SH-SY5Y (cell line): ENCODE results near the gene MID2.

Experiments used
- GATA2 ChIP-seq: IDR thresholded peaks from 2 replicates; pipeline ENCODE4 v1.6.1; 2011; ENCODE audit warnings: mild to moderate bottlenecking, low read depth, low read length
- GATA3 ChIP-seq: IDR thresholded peaks from 2 replicates; pipeline ENCODE4 v1.6.1; 2011; ENCODE audit warnings: low read depth, mild to moderate bottlenecking, low read length, moderate library complexity

- TF ChIP-seq GATA2 (no peak), GATA3 (no peak)
Observed at GRCh38 chrX:107851215-107851614, 25.5 kb downstream of the MID2 start.
